ENCODE data around the gene MEGF6. TPM values are rescaled to one million over a fixed set of nuclear protein-coding genes. Genes with fewer than 3 reads are reported as not detected.

MEGF6 gene
- total and polyA plus RNA-seq, 9 of the 15 experiments (the other 6 are each of a cell fraction or from before 2014, with no cell fraction given) = 0.03 to 1.7 (median 0.24) TPM; not detected in 3

GRCh38 chr1:3506943-3507342 is 104.4 kb downstream of the MEGF6 start:
- intact Hi-C loops (cut with micrococcal nuclease) (no loop called here), in situ Hi-C loops (cut with MboI) (no loop called here)
- H3K4me1 ChIP-seq (replicated peaks in 1 of 2; ENCODE audit: control insufficient read depth in 2 of 2, insufficient read depth in 2 of 2, low read length in 2 of 2) = peaks cover 0 to 39% of the 10 kb centered on the region in 2 experiments; a peak in 2 of 5 replicates
- DNase-seq (ENCODE audit: extremely low read depth in 1 of 4, low spot score in 3 of 4) (no peak), ATAC-seq (no peak), FAIRE-seq (no peak)
- H2AFZ ChIP-seq (ENCODE audit: low read depth, low read length) = no peak overlapping the region
- H3K4me2 ChIP-seq (ENCODE audit: insufficient read depth, low read length) = no peak overlapping the region
- peaks cover 18% of the 10 kb centered on the region; the same call in 1 of the 2 replicates for H4K20me1 ChIP-seq (replicated peaks; ENCODE audit: control insufficient read depth, insufficient read depth, low read length)
- no TSS peak for BruUV-seq (replicated peaks)
- WGBS (ENCODE audit: insufficient coverage, low coverage, missing lambda C conversion rate) = 3% methylated on average over 7 of the region's 7 CpGs
- no peak overlapping the region for H3K27ac ChIP-seq (ENCODE audit: extremely low read depth, low read depth, low read length)
- H3K9ac ChIP-seq (ENCODE audit: insufficient read depth in 1 of 2, low read depth in 2 of 2, low read length in 2 of 2) = no peak overlapping the region
- no peak overlapping the region for H3K4me3 ChIP-seq
- H3K9me1 ChIP-seq (ENCODE audit: control insufficient read depth, insufficient read depth, low read length) = no peaks in the 10 kb centered on the region
- H3K36me3 ChIP-seq (ENCODE audit: control insufficient read depth, insufficient read depth, low read length) = no peaks in the 10 kb centered on the region
- ChIA-PET CTCF (ENCODE audit: low intra/inter-chr PET ratio) (no interaction called here), POLR2A (interaction anchor here (0.5 kb wide), 2 partner anchors 155 to 222 kb away, joined by 3 read pairs; no protein-coding TSS in a partner anchor)
- TF ChIP-seq U2AF1 (optimal IDR thresholded peaks at IDR 0.05; ENCODE audit: low read depth, low read length) (no peak), ZNF24 (IDR thresholded peaks at IDR 0.05) (no peak), CEBPG (CRISPR knock-in tag; IDR thresholded peaks at IDR 0.05) (no peak), CEBPG (tag; conservative IDR thresholded peaks at IDR 0.05 in 1 of 2, IDR thresholded peaks at IDR 0.05 in 1 of 2) (no peak), SETDB1 (IDR thresholded peaks at IDR 0.05; ENCODE audit: low read length) (no peak), E2F6 (IDR thresholded peaks at IDR 0.05; ENCODE audit: borderline replicate concordance in 1 of 2, extremely low read depth in 1 of 2, insufficient read depth in 1 of 2, insufficient read length in 1 of 2, low read depth in 1 of 2, low read length in 1 of 2, poor library complexity in 1 of 2, severe bottlenecking in 1 of 2) (no peak), HMG20B (CRISPR knock-in tag; IDR thresholded peaks at IDR 0.05) (no peak), SMAD3 (CRISPR knock-in tag; conservative IDR thresholded peaks at IDR 0.05) (no peak)
- H3K79me2 ChIP-seq (ENCODE audit: control insufficient read depth, insufficient read depth, low read length) = no peaks in the 10 kb centered on the region
- H3K9me3 ChIP-seq (replicated peaks; ENCODE audit: control insufficient read depth, insufficient read depth, low read depth, low read length) = no peaks in the 10 kb centered on the region
- H3K27me3 ChIP-seq (ENCODE audit: control insufficient read depth in 2 of 2, insufficient read depth in 2 of 2, low read length in 2 of 2) = peaks cover 2 to 55% of the 10 kb centered on the region in 2 experiments; a peak in 4 of 5 replicates

Measured in K562 (cell line).